Stimulated activated memory B cell treated with anti-CD40 and anti-IgM and Interleukin-4, amounts not matched to agents 10 μg/mL and 1 μg/mL and 100 μg/mL, for 72 hours (primary cell): ENCODE results near the gene SPATA13.
A peak's percentile ranks its signal among the peaks of the same experiment; 100 is the strongest.

Experiments used
- ATAC-seq: fragments of 150-1000 bp; cut with Tn5 transposase; 2 replicates; pipeline ENCODE4 v1.10.0; 2021
- H3K27ac Mint-ChIP-seq: one replicate; pipeline ENCODE4 v1.8.0; 2022; ENCODE audit warnings: mild to moderate bottlenecking, mixed read lengths
- H3K27me3 Mint-ChIP-seq: one replicate; pipeline ENCODE4 v1.8.0; 2022; ENCODE audit warnings: mixed read lengths
- H3K36me3 Mint-ChIP-seq: one replicate; pipeline ENCODE4 v1.8.0; 2022; ENCODE audit warnings: mixed read lengths
- H3K4me1 Mint-ChIP-seq: one replicate; pipeline ENCODE4 v1.8.0; 2022; ENCODE audit warnings: mixed read lengths
- H3K4me3 Mint-ChIP-seq: one replicate; pipeline ENCODE4 v1.8.0; 2022; ENCODE audit warnings: mild to moderate bottlenecking, moderate library complexity, mixed read lengths
- H3K9me3 Mint-ChIP-seq: one replicate; pipeline ENCODE4 v1.8.0; 2022; ENCODE audit warnings: mixed read lengths

The SPATA13 gene

DNA sequence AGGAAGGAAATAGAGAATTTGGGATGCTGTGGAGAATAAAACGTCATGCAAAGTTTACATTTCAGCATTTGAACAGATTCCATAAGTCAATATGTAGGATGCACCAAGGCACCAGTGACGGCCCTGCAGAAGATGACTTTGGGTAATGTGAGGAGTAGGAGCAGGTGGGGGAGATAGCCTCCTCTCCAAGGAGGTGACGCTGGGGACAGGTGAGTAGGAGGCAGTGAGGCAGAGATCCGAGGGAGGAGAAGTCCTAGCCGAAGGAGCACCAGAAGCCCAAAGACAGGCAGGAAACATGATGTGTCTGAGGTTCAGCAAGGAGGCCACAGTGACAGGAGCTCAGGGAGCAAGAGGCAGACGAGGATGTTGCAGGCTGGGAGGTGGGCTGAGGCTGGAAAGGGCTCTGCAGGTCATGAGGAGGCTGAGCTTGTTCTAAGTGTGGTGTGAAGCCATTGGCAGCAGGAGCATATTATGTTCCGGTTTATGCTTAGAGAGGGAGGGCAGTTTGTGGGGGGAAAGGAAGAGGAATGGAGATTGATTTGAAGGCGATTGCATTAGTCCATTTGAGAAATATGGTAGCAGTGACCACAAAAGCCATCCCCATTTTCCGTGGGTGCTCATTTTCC, 93.1 kb downstream of the SPATA13 start:
- Mint-ChIP-seq H3K9me3 (no peaks in the 10 kb centered on the region), H3K27me3 (no peaks in the 10 kb centered on the region), H3K4me3 (no peak overlapping the region), H3K27ac (no peak overlapping the region), H3K36me3 (peaks cover 12% of the 10 kb centered on the region), H3K4me1 (peaks cover 27% of the 10 kb centered on the region)
- ATAC-seq: no peak

DNA sequence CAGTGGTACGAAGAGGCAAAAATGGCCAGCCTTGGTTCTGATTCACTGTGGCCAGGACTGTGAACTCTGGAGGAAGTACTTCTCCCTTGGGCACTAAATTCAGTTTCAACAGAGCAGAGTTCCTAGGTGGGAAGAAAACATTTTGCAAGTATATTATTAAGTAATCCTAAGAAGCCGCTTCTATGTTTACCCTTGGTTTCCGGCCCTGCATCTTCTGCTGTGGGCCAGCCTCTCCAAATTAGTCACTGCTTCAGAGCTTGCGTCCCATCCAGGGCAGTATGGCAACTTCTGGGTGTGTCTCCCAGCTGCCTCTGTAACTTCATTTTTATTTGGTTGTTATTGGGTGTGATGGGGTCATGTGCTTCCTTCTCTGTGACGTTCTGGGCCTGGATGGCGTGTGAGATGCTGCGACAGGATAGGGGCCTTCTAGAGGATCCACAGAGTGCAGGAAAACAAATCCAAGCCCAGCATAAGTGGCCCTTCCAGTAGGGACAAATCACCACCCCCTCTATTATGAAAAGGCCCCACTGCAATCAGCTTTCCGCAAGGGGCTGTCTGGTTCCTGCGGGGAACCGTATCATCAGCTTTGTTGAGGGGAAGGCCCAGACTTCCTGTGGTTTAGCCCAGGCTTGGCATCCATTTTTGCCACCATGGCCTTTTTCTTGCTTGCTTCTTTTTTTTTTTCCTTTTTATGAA, 93.8 kb downstream of the SPATA13 start:
- Mint-ChIP-seq H3K9me3 (no peaks in the 10 kb centered on the region), H3K27me3 (no peaks in the 10 kb centered on the region), H3K27ac (no peak overlapping the region), H3K4me1 (peaks cover 27% of the 10 kb centered on the region), H3K36me3 (peaks cover 12% of the 10 kb centered on the region), H3K4me3 (no peak overlapping the region)
- no peak for ATAC-seq

DNA sequence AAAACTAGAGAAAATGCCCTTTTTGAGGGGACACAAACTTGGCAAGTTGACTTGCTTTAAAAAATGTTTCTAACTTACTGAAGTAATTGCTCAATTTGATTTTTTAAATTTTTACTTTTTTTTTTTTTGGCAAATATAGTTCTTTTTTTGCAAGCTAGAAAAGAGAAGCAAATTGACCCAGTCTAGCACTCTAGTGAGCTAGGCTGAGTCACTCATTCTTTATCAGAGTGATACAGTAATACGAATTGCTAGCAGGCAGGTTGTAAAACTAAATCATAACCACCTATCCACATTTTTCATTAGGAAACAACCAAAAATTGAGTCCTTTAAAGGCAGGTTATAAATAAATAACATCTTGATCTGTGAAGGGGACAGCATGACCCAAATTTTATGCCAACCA, 97.0 kb downstream of the SPATA13 start:
- Mint-ChIP-seq H3K4me1 (peaks cover 34% of the 10 kb centered on the region), H3K4me3 (no peak overlapping the region), H3K36me3 (peaks cover 7% of the 10 kb centered on the region), H3K9me3 (no peaks in the 10 kb centered on the region), H3K27ac (no peak overlapping the region), H3K27me3 (no peaks in the 10 kb centered on the region)
- no peak for ATAC-seq

DNA sequence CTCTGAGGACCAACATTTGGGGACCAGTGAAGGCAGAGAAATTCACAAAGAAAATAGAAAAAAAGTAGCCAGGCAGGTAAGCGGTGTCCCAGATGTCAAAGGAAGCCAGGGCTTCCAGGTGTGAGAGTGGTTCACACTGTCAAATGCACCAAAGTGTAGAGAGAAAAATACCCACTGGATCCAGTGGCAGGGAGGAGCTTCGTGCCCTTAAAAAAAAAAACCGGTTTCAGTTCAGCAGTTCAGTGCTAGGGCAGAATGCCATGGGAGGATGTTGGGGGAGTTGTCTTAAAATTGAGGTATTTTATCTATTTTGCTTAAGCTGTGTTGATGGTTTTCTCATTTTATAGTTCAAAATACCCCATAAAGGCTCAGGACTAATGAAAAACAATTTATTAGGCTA, 101.0 kb downstream of the SPATA13 start:
- peaks cover 18% of the 10 kb centered on the region for H3K4me1 Mint-ChIP-seq
- H3K27me3 Mint-ChIP-seq: no peaks in the 10 kb centered on the region
- no peak overlapping the region for H3K27ac Mint-ChIP-seq
- no peak for ATAC-seq
- H3K9me3 Mint-ChIP-seq: no peaks in the 10 kb centered on the region
- no peak overlapping the region for H3K4me3 Mint-ChIP-seq
- H3K36me3 Mint-ChIP-seq: no peaks in the 10 kb centered on the region

DNA sequence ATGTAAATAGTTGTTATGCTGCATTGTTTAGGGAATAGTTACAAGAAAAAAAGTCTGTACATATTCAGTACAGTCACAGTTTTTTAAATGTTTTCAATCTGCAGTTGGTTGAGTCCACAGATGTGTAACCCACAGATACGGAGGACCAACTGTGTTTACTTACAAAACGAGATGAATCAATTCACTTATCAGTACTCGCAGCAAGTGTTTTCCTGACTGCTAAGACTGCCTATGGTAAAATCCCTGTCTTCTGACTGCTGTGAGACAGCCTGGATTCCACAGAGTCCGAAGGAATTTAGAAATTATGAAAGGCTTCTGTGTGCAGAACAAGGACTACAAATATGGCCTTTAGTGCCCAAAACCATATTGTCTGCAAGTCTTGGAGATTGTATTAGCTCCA, 103.1 kb downstream of the SPATA13 start:
- no peak overlapping the region for H3K4me3 Mint-ChIP-seq
- no peaks in the 10 kb centered on the region for H3K9me3 Mint-ChIP-seq
- no peak for ATAC-seq
- no peak overlapping the region for H3K27ac Mint-ChIP-seq
- peaks cover 33% of the 10 kb centered on the region for H3K4me1 Mint-ChIP-seq
- no peaks in the 10 kb centered on the region for H3K27me3 Mint-ChIP-seq
- H3K36me3 Mint-ChIP-seq: no peaks in the 10 kb centered on the region

DNA sequence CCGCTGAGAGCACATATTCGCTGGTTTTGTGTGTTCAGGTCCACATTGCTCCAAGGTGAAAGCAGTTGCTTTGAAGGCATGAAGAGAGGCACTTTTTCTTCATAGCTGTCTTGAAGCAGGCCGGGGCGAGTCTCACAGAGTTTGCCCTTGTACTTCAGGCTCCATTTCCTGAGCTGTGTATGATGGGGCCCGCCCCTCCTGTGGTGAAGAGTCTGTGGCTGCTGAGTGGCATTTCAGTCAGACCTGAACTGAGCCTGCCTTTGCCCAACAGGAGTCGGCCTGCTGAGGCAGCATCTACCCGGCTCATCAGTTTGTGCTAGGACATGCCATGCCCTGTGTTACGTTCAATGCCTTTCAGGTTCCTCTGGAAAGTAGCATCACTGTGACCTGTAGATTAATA, 104.5 kb downstream of the SPATA13 start:
- no peaks in the 10 kb centered on the region for H3K36me3 Mint-ChIP-seq
- no peaks in the 10 kb centered on the region for H3K27me3 Mint-ChIP-seq
- peak; percentile 87 for ATAC-seq
- no peaks in the 10 kb centered on the region for H3K9me3 Mint-ChIP-seq
- H3K4me1 Mint-ChIP-seq: peaks cover 35% of the 10 kb centered on the region
- H3K4me3 Mint-ChIP-seq: no peak overlapping the region
- H3K27ac Mint-ChIP-seq: peak overlapping the region; percentile 53

GRCh38 chr13:24265453-24265852, 104.9 kb downstream of the SPATA13 start:
- Mint-ChIP-seq H3K4me1 (peaks cover 40% of the 10 kb centered on the region), H3K27me3 (no peaks in the 10 kb centered on the region), H3K9me3 (no peaks in the 10 kb centered on the region), H3K36me3 (no peaks in the 10 kb centered on the region), H3K4me3 (no peak overlapping the region), H3K27ac (peak overlapping the region; percentile 53)
- ATAC-seq: no peak

DNA sequence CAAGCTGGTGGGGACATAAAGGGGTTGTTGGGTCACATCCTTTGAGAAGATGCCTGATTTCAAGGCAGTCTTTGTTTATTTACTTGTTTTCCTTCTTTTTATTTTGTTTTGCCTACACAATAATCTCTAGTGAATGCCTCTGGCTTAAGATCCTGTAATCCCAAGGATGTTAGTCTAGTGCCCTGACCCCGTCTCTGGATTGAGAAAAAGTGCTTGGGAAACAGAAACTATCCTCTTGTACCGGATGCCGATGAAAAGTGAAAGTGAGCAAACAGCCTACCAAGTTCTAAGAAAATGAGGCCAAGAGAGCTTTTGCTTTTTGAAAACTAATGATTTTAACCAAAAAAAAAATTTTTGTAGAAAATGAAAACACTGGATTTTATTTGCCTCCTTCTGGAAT, 106.8 kb downstream of the SPATA13 start:
- H3K36me3 Mint-ChIP-seq: no peaks in the 10 kb centered on the region
- peaks cover 49% of the 10 kb centered on the region for H3K4me1 Mint-ChIP-seq

DNA sequence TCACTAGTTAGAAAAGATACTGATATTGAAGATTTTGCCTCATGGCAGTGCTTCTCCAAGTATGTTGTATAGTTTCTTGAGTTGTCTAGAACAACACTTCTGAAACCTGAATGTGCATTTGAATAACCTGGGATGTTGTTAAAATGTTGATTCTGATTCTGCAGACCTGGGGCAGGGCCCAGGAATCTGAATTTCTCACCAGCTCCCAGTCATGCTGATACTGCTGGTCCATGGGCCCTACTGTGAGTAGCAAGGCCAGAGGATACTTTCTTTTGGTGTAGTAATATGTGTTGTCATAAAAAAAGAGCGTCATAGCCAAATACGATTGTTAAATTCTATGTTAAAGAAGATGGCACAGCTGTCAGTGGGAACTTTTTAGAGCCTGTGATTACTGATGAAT, 107.3 kb downstream of the SPATA13 start:
- peak overlapping the region; percentile 89 for H3K4me3 Mint-ChIP-seq
- H3K4me1 Mint-ChIP-seq: peaks cover 53% of the 10 kb centered on the region
- H3K36me3 Mint-ChIP-seq: no peaks in the 10 kb centered on the region
- H3K27me3 Mint-ChIP-seq: no peaks in the 10 kb centered on the region
- no peak for ATAC-seq
- no peaks in the 10 kb centered on the region for H3K9me3 Mint-ChIP-seq
- H3K27ac Mint-ChIP-seq: peak overlapping the region; percentile 95

More for the DNA sequence above, 106.8 kb downstream of the SPATA13 start:
- no peaks in the 10 kb centered on the region for H3K9me3 Mint-ChIP-seq
- H3K4me3 Mint-ChIP-seq: peak overlapping the region; percentile 89
- H3K27ac Mint-ChIP-seq: peak overlapping the region; percentile 95
- no peak for ATAC-seq
- no peaks in the 10 kb centered on the region for H3K27me3 Mint-ChIP-seq

- Mint-ChIP-seq H3K4me3 (no peak overlapping the region), H3K4me1 (peaks cover 70% of the 10 kb centered on the region), H3K27ac (peak overlapping the region; percentile 100), H3K27me3 (no peaks in the 10 kb centered on the region), H3K9me3 (no peaks in the 10 kb centered on the region), H3K36me3 (no peaks in the 10 kb centered on the region)
- no peak for ATAC-seq
Measured at GRCh38 chr13:24269821-24270220, 109.3 kb downstream of the SPATA13 start.

- Mint-ChIP-seq H3K36me3 (no peaks in the 10 kb centered on the region), H3K4me3 (peak overlapping the region; percentile 91), H3K27ac (peak overlapping the region; percentile 100), H3K4me1 (peaks cover 71% of the 10 kb centered on the region), H3K27me3 (no peaks in the 10 kb centered on the region), H3K9me3 (no peaks in the 10 kb centered on the region)
- ATAC-seq: peak; percentile 75
Measured at GRCh38 chr13:24270639-24271141, 110.2 kb downstream of the SPATA13 start.

- ATAC-seq: no peak
- Mint-ChIP-seq H3K9me3 (no peaks in the 10 kb centered on the region), H3K4me3 (peak overlapping the region; percentile 91)
Measured at GRCh38 chr13:24271231-24271600, 110.7 kb downstream of the SPATA13 start.

GRCh38 chr13:24271601-24272451, 111.3 kb downstream of the SPATA13 start:
- H3K36me3 Mint-ChIP-seq: no peaks in the 10 kb centered on the region
- peaks cover 78% of the 10 kb centered on the region for H3K4me1 Mint-ChIP-seq
- no peaks in the 10 kb centered on the region for H3K27me3 Mint-ChIP-seq
- H3K9me3 Mint-ChIP-seq: no peaks in the 10 kb centered on the region
- peak; percentile 83 for ATAC-seq
- peak overlapping the region; percentile 91 for H3K4me3 Mint-ChIP-seq
- peak overlapping the region; percentile 100 for H3K27ac Mint-ChIP-seq

More at GRCh38 chr13:24271231-24271600, 110.7 kb downstream of the SPATA13 start:
- Mint-ChIP-seq H3K36me3 (no peaks in the 10 kb centered on the region), H3K27ac (peak overlapping the region; percentile 100), H3K27me3 (no peaks in the 10 kb centered on the region), H3K4me1 (peaks cover 74% of the 10 kb centered on the region)

- peaks cover 73% of the 10 kb centered on the region for H3K4me1 Mint-ChIP-seq
- peak overlapping the region; percentile 100 for H3K27ac Mint-ChIP-seq
- ATAC-seq: no peak
- no peaks in the 10 kb centered on the region for H3K36me3 Mint-ChIP-seq
- H3K4me3 Mint-ChIP-seq: peak overlapping the region; percentile 91
- H3K27me3 Mint-ChIP-seq: no peaks in the 10 kb centered on the region
- no peaks in the 10 kb centered on the region for H3K9me3 Mint-ChIP-seq
Measured at GRCh38 chr13:24272452-24273161, 112.1 kb downstream of the SPATA13 start.

DNA sequence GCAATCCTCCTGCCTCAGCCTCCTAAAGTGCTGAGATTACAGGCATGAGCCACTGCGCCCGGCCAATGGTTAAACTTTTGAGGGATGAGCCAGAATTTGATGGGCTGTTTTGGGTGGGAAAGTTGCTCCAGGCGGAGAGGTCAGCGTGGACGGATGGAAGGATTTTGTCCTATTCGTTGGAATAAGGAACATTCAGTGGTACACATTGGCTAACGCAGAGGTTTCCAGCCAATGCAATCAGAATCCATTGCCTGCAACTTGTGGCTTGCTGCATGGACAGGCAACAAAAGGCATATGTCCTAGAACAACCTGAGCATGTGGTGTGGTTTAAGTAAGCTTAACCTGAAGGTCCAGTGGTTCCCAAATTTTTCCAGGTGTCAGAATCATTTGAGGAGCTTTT, 113.4 kb downstream of the SPATA13 start:
- Mint-ChIP-seq H3K36me3 (no peaks in the 10 kb centered on the region), H3K4me1 (peaks cover 68% of the 10 kb centered on the region), H3K9me3 (no peaks in the 10 kb centered on the region), H3K27me3 (no peaks in the 10 kb centered on the region), H3K4me3 (no peak overlapping the region), H3K27ac (peak overlapping the region; percentile 87)
- ATAC-seq: no peak
